Activated CD8-positive, alpha-beta memory T cell treated with anti-CD3 and anti-CD28 coated beads, Interleukin-2, amount 50 U/mL, for 4 hours (primary cell): ENCODE data around the gene TXLNA.
"Not testable (repeated sequence)": the region's sequence is repeated elsewhere in the genome, so short reads cannot be mapped to it uniquely, and the experiment has no call there.

Source experiments
- DNase-seq: peaks from one replicate; pipeline ENCODE4 v3.0.0-alpha.2; 2020

TXLNA gene

GRCh38 chr1:32179443-32180185 is at the start of gene TXLNA:
Gene TXLNA (plus strand): TSS chr1:32179675. CDS start chr1:32180346, 671 bp downstream.
- peak; percentile 91 for DNase-seq

GRCh38 chr1:32133950-32134280 is 45.6 kb upstream of the TXLNA start:
- DNase-seq, result not testable (repeated sequence)

GRCh38 chr1:32137111-32137510 is 42.4 kb upstream of the TXLNA start:
- DNase-seq, result no peak

GRCh38 chr1:32138965-32139364 is 40.5 kb upstream of the TXLNA start:
- DNase-seq, result no peak

- DNase-seq, result no peak
Observed at GRCh38 chr1:32142446-32143301, 36.8 kb upstream of the TXLNA start.

GRCh38 chr1:32143302-32143695 is 36.2 kb upstream of the TXLNA start:
- DNase-seq, result not testable (repeated sequence)

- DNase-seq, result no peak
Observed at GRCh38 chr1:32144033-32144432, 35.4 kb upstream of the TXLNA start.

GRCh38 chr1:32147799-32148198 is 31.7 kb upstream of the TXLNA start:
- DNase-seq, result not testable (repeated sequence)

- no peak for DNase-seq
Observed at GRCh38 chr1:32150847-32151246, 28.6 kb upstream of the TXLNA start.

- DNase-seq, result no peak
Observed at GRCh38 chr1:32151319-32151787, 28.1 kb upstream of the TXLNA start.

- DNase-seq, result no peak
Observed at GRCh38 chr1:32159189-32159588, 20.3 kb upstream of the TXLNA start.

GRCh38 chr1:32163405-32163804 is 16.1 kb upstream of the TXLNA start:
- no peak for DNase-seq

GRCh38 chr1:32165633-32166032 is 13.8 kb upstream of the TXLNA start:
- not testable (repeated sequence) for DNase-seq

GRCh38 chr1:32170991-32171390 is 8.5 kb upstream of the TXLNA start:
- DNase-seq, result no peak

- DNase-seq, result no peak
Observed at GRCh38 chr1:32172621-32173245, 6.7 kb upstream of the TXLNA start.

GRCh38 chr1:32178380-32179192 is 889 bp upstream of the TXLNA start:
- DNase-seq, result no peak

- DNase-seq, result no peak
Observed at GRCh38 chr1:32179193-32179442, 357 bp upstream of the TXLNA start.

GRCh38 chr1:32180186-32181060 is 948 bp downstream of the TXLNA start:
- DNase-seq, result peak; percentile 36

GRCh38 chr1:32181065-32181464 is 1.6 kb downstream of the TXLNA start:
- DNase-seq, result no peak

- no peak for DNase-seq
Observed at GRCh38 chr1:32181563-32181962, 2.1 kb downstream of the TXLNA start.

GRCh38 chr1:32182060-32182459 is 2.6 kb downstream of the TXLNA start:
- DNase-seq, result no peak

- no peak for DNase-seq
Observed at GRCh38 chr1:32184650-32185049, 5.2 kb downstream of the TXLNA start.
